Fibroblast of skin of left quadriceps (primary cell): Measurements from ENCODE around the gene CENPO.

Experiments used
- DNase-seq, 2 experiments: peaks; one replicate each; pipeline ENCODE4 v3.0.0-alpha.2; 2013; ENCODE audit warnings: low read depth in 2 of 2

Gene CENPO

GRCh38 chr2:24859968-24860600, 66.9 kb downstream of the CENPO start:
- no peak for DNase-seq

- no peak for DNase-seq
Measured at GRCh38 chr2:24860631-24861030, 67.4 kb downstream of the CENPO start.

GRCh38 chr2:24861500-24861899, 68.3 kb downstream of the CENPO start:
- no peak for DNase-seq

- no peak for DNase-seq
Measured at GRCh38 chr2:24863641-24864040, 70.4 kb downstream of the CENPO start.

- DNase-seq: no peak
Measured at GRCh38 chr2:24866946-24867345, 73.7 kb downstream of the CENPO start.

- no peak for DNase-seq
Measured at GRCh38 chr2:24870440-24870839, 77.2 kb downstream of the CENPO start.

- no peak for DNase-seq
Measured at GRCh38 chr2:24870891-24871705, 77.9 kb downstream of the CENPO start.

GRCh38 chr2:24871852-24872333, 78.7 kb downstream of the CENPO start:
- DNase-seq: no peak
